ENCODE data around the gene FXYD2.

The FXYD2 gene

DNA sequence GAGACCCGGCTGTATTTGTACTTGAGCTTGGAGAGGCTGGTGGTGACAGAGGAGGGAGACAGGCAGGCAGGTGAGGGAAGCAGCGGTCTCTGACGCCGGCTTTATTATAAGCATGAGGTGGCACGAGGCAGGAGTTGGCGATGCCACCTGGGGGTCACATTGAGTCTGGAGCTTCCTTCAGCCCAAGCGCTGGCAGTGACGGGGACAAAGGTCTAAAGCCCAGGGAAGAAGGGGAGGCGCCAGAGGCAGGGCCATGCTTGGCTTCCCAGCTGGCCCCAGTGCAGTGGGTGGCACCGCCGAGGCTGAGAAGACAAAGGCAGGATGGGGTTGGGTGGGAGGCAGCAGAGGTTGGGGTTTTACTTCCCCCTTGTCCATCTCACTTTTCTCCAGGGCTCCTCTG is 4.5 kb downstream of the FXYD2 start:
- H3K4me3 ChIP-seq (ENCODE audit: low read depth in 1 of 2, low read length in 1 of 2): no peak overlapping the region
- TF ChIP-seq, protein P1, sequence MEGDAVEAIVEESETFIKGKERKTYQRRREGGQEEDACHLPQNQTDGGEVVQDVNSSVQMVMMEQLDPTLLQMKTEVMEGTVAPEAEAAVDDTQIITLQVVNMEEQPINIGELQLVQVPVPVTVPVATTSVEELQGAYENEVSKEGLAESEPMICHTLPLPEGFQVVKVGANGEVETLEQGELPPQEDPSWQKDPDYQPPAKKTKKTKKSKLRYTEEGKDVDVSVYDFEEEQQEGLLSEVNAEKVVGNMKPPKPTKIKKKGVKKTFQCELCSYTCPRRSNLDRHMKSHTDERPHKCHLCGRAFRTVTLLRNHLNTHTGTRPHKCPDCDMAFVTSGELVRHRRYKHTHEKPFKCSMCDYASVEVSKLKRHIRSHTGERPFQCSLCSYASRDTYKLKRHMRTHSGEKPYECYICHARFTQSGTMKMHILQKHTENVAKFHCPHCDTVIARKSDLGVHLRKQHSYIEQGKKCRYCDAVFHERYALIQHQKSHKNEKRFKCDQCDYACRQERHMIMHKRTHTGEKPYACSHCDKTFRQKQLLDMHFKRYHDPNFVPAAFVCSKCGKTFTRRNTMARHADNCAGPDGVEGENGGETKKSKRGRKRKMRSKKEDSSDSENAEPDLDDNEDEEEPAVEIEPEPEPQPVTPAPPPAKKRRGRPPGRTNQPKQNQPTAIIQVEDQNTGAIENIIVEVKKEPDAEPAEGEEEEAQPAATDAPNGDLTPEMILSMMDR (IDR thresholded peaks at IDR 0.05): no peak
- H3K4me1 ChIP-seq (ENCODE audit: control insufficient read depth in 1 of 2, insufficient read depth in 1 of 2, low read depth in 1 of 2, low read length in 1 of 2): peaks cover 41 to 44% of the 10 kb centered on the region in 2 experiments
- H3K36me3 ChIP-seq: no peaks in the 10 kb centered on the region
- no peak overlapping the region for H3K27ac ChIP-seq
- H3K27me3 ChIP-seq: peaks cover 7% of the 10 kb centered on the region
- H3K9me3 ChIP-seq: no peaks in the 10 kb centered on the region

DNA sequence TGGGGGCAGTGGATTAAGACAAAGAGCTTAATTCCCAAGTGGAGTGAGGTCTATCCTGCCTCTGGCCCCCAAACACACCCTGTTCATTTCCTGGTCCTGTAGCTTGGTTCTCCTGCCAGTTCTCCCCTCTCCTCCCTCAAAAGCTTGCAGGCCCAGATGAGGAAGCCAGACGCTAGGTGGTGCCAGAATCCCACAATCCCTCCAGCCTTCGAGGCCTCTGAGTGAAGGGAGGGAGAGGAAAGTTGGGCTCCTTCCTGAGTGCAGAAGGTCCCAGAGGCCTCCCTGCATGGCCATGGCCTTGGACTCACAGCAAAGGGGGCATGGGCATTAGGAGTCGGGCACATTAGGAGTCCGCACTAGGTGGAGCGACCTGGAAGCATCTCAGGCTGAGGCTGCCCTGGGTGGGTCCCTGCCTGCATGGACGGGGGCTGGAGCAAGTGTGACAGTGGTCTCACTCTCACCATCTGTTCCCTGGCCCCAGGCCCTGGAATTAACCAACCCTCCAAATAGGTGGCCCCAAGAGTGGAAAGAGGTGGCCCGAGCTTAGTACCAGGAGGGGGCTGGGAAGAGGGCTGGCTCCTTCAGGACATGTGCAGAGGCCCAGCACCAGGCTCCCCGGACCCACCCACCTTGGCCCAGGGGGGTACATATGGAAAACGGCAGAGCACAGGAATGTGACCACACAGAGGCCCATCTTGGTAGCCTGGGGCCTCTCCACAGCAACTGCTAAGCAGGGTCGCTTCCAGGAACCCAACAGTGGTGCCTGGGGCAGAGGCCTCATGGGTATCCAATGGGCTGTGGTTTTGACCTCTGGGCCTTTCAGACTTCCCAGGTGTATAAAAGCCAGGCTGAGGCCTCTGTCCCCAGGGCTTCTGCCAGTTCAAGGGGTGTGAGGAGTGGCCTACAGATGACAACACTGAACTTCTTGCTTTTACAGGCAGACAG is 5.2 kb downstream of the FXYD2 start:
- Histone ChIP-seq H3K9me3 (no peaks in the 10 kb centered on the region), H3K4me1 (ENCODE audit: control insufficient read depth in 1 of 2, insufficient read depth in 1 of 2, low read depth in 1 of 2, low read length in 1 of 2) (peaks cover 37 to 43% of the 10 kb centered on the region in 2 experiments), H3K27ac (no peak overlapping the region), H3K4me3 (ENCODE audit: low read depth in 1 of 2, low read length in 1 of 2) (no peak overlapping the region), H3K27me3 (peaks cover 4% of the 10 kb centered on the region), H3K36me3 (no peaks in the 10 kb centered on the region)
- TF ChIP-seq, protein P1 (IDR thresholded peaks at IDR 0.05): no peak

DNA sequence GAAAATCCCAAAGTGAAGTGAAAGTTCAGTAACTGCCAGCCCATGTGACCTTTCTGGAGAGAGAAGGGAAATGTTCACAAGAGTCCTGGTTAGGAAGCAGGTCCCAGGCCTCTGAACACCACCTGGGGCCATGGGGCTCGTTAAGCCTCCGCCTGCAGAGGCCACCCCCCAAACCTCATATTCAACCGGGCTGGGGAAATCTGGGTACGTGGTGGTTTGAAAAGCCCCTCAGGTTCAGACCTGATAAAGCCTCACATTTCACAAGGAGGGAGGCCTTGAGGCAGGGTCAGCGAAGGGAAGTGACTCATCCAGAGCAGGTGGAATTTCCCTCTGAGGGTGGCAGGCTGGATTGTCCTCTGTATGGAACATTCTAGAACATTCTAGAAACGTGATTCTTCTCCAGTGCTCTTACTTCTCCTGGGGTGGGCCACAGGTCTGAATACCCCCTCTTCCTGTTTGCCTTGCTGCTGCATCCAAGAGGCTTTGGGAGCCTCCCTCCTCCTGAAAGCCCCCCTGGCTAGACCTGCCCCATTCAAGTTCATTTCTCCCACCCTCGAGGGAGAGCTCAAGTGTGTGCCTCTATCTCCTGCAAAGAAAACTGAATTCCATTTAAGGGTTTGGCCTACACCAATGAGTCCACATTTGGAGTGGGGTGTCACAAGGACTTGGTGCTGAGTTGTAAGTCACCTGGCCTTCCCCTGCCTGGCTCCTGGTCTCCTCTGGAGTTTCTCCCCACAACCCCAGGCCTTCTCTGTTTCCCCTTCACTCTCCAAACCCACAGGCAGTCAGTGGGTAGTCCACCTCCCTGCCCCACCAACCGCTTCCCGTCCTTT is 6.3 kb downstream of the FXYD2 start:
- no peak overlapping the region for H3K27ac ChIP-seq
- H3K27me3 ChIP-seq: no peaks in the 10 kb centered on the region
- no peaks in the 10 kb centered on the region for H3K9me3 ChIP-seq
- H3K4me1 ChIP-seq (ENCODE audit: control insufficient read depth in 1 of 2, insufficient read depth in 1 of 2, low read depth in 1 of 2, low read length in 1 of 2): peaks cover 25 to 32% of the 10 kb centered on the region in 2 experiments
- no peak overlapping the region for H3K4me3 ChIP-seq (ENCODE audit: low read depth in 1 of 2, low read length in 1 of 2)
- no peaks in the 10 kb centered on the region for H3K36me3 ChIP-seq
- TF ChIP-seq, protein P1 (IDR thresholded peaks at IDR 0.05): no peak

DNA sequence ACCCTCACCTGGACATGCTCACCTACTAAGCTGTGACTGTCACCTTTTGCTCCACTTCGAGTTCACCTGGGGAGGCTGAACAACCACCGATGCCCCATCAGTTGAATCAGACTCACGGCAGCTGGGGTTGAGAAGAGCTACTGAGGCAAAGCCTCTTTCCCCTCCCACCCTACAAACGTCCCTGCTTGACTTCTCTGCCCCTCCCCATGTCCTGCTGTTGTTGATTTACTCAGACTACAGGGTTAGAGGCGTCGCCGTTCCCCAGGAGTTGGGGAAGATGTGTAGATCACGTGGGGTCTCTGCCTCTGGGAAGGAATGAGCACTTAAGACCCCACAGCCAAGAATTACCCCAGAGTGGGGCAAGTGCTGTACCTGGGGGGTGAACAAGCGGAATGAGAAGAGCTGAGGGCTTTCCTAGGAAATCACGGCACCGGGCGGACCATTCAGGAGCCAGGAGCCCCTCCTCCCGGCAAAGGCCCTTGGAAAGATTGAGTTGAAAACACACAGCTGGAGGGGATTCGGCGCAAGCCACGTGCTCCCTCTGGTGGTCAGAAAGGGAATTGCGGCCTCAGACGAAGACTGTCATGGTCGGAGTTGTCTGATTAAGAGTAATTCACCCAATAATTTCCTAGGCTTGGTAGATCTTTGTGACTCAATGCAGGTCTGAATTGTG is 7.0 kb downstream of the FXYD2 start:
- H3K9me3 ChIP-seq: no peaks in the 10 kb centered on the region
- TF ChIP-seq, protein P1 (IDR thresholded peaks at IDR 0.05): peak; percentile 93
- H3K27ac ChIP-seq: no peak overlapping the region
- H3K4me1 ChIP-seq (ENCODE audit: control insufficient read depth in 1 of 2, insufficient read depth in 1 of 2, low read depth in 1 of 2, low read length in 1 of 2): peaks cover 24 to 29% of the 10 kb centered on the region in 2 experiments
- H3K4me3 ChIP-seq (ENCODE audit: low read depth in 1 of 2, low read length in 1 of 2): no peak overlapping the region
- no peaks in the 10 kb centered on the region for H3K36me3 ChIP-seq
- H3K27me3 ChIP-seq: no peaks in the 10 kb centered on the region

DNA sequence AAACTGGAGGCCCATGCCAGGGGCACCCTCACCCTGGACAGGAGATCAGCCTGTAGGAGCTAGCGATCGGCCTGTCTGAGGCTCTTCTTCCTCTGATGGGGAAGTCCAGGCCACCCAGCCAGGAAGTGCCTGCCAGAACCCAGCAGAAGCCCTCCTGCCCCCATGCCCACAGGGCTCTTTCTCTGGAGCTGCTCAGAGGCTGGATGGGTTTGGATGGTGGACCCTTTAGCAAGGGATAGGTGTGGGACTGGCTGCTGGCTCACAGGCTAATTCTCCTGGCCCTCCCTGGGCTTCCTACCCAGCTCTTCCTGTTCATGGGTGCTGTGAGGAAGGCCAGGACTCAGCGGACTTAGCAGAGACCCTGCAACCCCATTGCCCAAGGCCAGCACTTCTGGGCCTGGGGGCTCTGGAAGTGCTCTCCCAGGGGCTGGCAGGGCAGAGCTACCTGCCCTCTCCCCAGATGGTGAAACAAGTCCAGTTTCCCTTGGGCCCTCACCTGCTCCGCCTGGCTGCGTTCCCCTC is 7.6 kb downstream of the FXYD2 start:
- Histone ChIP-seq H3K27ac (no peak overlapping the region), H3K4me1 (ENCODE audit: control insufficient read depth in 1 of 2, insufficient read depth in 1 of 2, low read depth in 1 of 2, low read length in 1 of 2) (peaks cover 24 to 29% of the 10 kb centered on the region in 2 experiments), H3K36me3 (no peaks in the 10 kb centered on the region)

More for the DNA sequence above, 7.6 kb downstream of the FXYD2 start:
- Histone ChIP-seq H3K27me3 (no peaks in the 10 kb centered on the region), H3K9me3 (no peaks in the 10 kb centered on the region), H3K4me3 (ENCODE audit: low read depth in 1 of 2, low read length in 1 of 2) (no peak overlapping the region)
- TF ChIP-seq, protein P1 (IDR thresholded peaks at IDR 0.05): no peak

All from neutrophil (primary cell).